ENCODE results near the gene NPC1. TPM values are rescaled to one million over a fixed set of nuclear protein-coding genes. Genes with fewer than 3 reads are reported as not detected.

The NPC1 gene
- total RNA-seq, 2 donors from 2014 or later = 27.2 to 27.7 TPM

GRCh38 chr18:23605941-23606340 lies 19.6 kb upstream of the NPC1 start:
- Histone ChIP-seq H3K27ac (no peak overlapping the region), H3K4me1 (no peaks in the 10 kb centered on the region), H3K9me3 (no peaks in the 10 kb centered on the region), H3K4me3 (no peak overlapping the region), H3K27me3 (no peaks in the 10 kb centered on the region), H3K36me3 (replicated peaks in 1 of 2; ENCODE audit: insufficient read depth in 1 of 2, low read depth in 2 of 2) (no peaks in the 10 kb centered on the region)
- intact Hi-C loops (cut with DNase I) = no loop called here
- no peak for DNase-seq
- no peak for TF ChIP-seq CTCF (IDR thresholded peaks at IDR 0.05)
- TF ChIP-seq POLR2A (IDR thresholded peaks at IDR 0.05) = no peak
- ATAC-seq = no peak

- Histone ChIP-seq H3K4me1 (no peaks in the 10 kb centered on the region), H3K4me3 (no peak overlapping the region), H3K27me3 (no peaks in the 10 kb centered on the region), H3K9me3 (no peaks in the 10 kb centered on the region), H3K27ac (no peak overlapping the region), H3K36me3 (replicated peaks in 1 of 2; ENCODE audit: insufficient read depth in 1 of 2, low read depth in 2 of 2) (no peaks in the 10 kb centered on the region)
- DNase-seq = no peak
- intact Hi-C loops (cut with DNase I) = loop anchor here (10.0 kb wide), 1 partner anchor 65 kb away; no protein-coding TSS in a partner anchor
- ATAC-seq = no peak
- 50 to 58% methylated on average over 1 of the region's 1 CpG for WGBS, 2 donors
- TF ChIP-seq POLR2A (IDR thresholded peaks at IDR 0.05) = no peak
- TF ChIP-seq CTCF (IDR thresholded peaks at IDR 0.05) = no peak
Observed at GRCh38 chr18:23599809-23600208, 13.5 kb upstream of the NPC1 start.

- H3K27ac ChIP-seq = no peak overlapping the region
- 74 to 75% methylated on average over 7 of the region's 7 CpGs for WGBS, 2 donors
Observed at GRCh38 chr18:23596183-23596582, 9.9 kb upstream of the NPC1 start.

GRCh38 chr18:23595591-23595990 lies 9.3 kb upstream of the NPC1 start:
- intact Hi-C loops (cut with DNase I) = loop anchor here (10.0 kb wide), 1 partner anchor 61 kb away; no protein-coding TSS in a partner anchor
- DNase-seq = no peak
- ATAC-seq = no peak
- Histone ChIP-seq H3K36me3 (replicated peaks in 1 of 2; ENCODE audit: insufficient read depth in 1 of 2, low read depth in 2 of 2) (no peaks in the 10 kb centered on the region), H3K4me3 (no peak overlapping the region), H3K27ac (no peak overlapping the region), H3K27me3 (no peaks in the 10 kb centered on the region), H3K9me3 (no peaks in the 10 kb centered on the region), H3K4me1 (no peaks in the 10 kb centered on the region)
- WGBS, 2 donors = 87 to 93% methylated on average over 7 of the region's 7 CpGs
- TF ChIP-seq POLR2A (IDR thresholded peaks at IDR 0.05) = no peak

More at GRCh38 chr18:23596183-23596582, 9.9 kb upstream of the NPC1 start:
- ATAC-seq (no peak), DNase-seq (peak in 1 of 4 donors; percentile 48)
- intact Hi-C loops (cut with DNase I) = loop anchor here (10.0 kb wide), 1 partner anchor 61 kb away; no protein-coding TSS in a partner anchor
- no peak overlapping the region for H3K4me3 ChIP-seq
- TF ChIP-seq CTCF (IDR thresholded peaks at IDR 0.05) = no peak
- TF ChIP-seq POLR2A (IDR thresholded peaks at IDR 0.05) = no peak
- H3K9me3 ChIP-seq = no peaks in the 10 kb centered on the region
- no peaks in the 10 kb centered on the region for H3K36me3 ChIP-seq (replicated peaks in 1 of 2; ENCODE audit: insufficient read depth in 1 of 2, low read depth in 2 of 2)
- no peaks in the 10 kb centered on the region for H3K4me1 ChIP-seq
- no peaks in the 10 kb centered on the region for H3K27me3 ChIP-seq

GRCh38 chr18:23593720-23594119 lies 7.4 kb upstream of the NPC1 start:
- Histone ChIP-seq H3K36me3 (replicated peaks in 1 of 2; ENCODE audit: insufficient read depth in 1 of 2, low read depth in 2 of 2) (no peaks in the 10 kb centered on the region), H3K27me3 (no peaks in the 10 kb centered on the region), H3K9me3 (no peaks in the 10 kb centered on the region), H3K4me3 (no peak overlapping the region), H3K27ac (no peak overlapping the region), H3K4me1 (no peaks in the 10 kb centered on the region)
- no peak for ATAC-seq
- DNase-seq = no peak
- intact Hi-C loops (cut with DNase I) = loop anchor here (10.0 kb wide), 1 partner anchor 59 kb away; no protein-coding TSS in a partner anchor
- no peak for TF ChIP-seq CTCF (IDR thresholded peaks at IDR 0.05)
- no peak for TF ChIP-seq POLR2A (IDR thresholded peaks at IDR 0.05)
- 79 to 84% methylated on average over 2 of the region's 2 CpGs for WGBS, 2 donors

Data from body of pancreas (tissue), 4 donors.